PC-3 (cell line): ENCODE results near the gene GPC5. TPM values are rescaled to one million over a fixed set of nuclear protein-coding genes. Genes with fewer than 3 reads are reported as not detected.

Experiments used
- ATAC-seq: fragments of 200-7000 bp; cut with Tn5 transposase; 2 replicates; pipeline ENCODE4 v1.9.1; 2020; ENCODE audit warnings: mild to moderate bottlenecking, moderate library complexity
- BruUV-seq: library from RNA; stranded (reverse); fragments of 400-500 nt; replicated peaks from 2 replicates; lab custom pipeline; 2021; lab: Mats Ljungman, UMichigan
- CTCF ChIA-PET: fragments of 300-600 bp; sonication (Branson Sonifier 250); formaldehyde crosslinking; loops from one replicate; lab custom pipeline; 2022; ENCODE audit warnings: antibody characterized with exemption; lab: Charles Lee
- POLR2A ChIA-PET: fragments of 300-600 bp; sonication (Branson Sonifier 250); formaldehyde crosslinking; loops from one replicate; lab custom pipeline; 2022; ENCODE audit warnings: antibody characterized with exemption; ENCODE audit not compliant: unreplicated experiment; lab: Charles Lee
- DNase-seq: peaks from one replicate; pipeline ENCODE4 v3.0.0-alpha.2; 2015
- H2AFZ ChIP-seq: fragments of 300-600 bp; sonication (generic); 2 replicates; pipeline ENCODE4 v1.6.0; 2016; ENCODE audit warnings: antibody characterized with exemption, low read length
- H3F3A ChIP-seq: fragments of 300-600 bp; sonication (generic); one replicate; pipeline ENCODE4 v1.6.0; 2017; ENCODE audit warnings: antibody characterized with exemption, low read length, control low read depth, mild to moderate bottlenecking; ENCODE audit not compliant: unreplicated experiment
- H3K27ac ChIP-seq: fragments of 300-600 bp; sonication (generic); 2 replicates; pipeline ENCODE4 v1.5.1; 2016; ENCODE audit warnings: mild to moderate bottlenecking, low read length
- H3K27me3 ChIP-seq: fragments of 300-600 bp; sonication (generic); 2 replicates; pipeline ENCODE4 v1.6.1; 2016; ENCODE audit warnings: low read length, mixed read lengths
- H3K36me3 ChIP-seq: fragments of 300-600 bp; sonication (generic); 2 replicates; pipeline ENCODE4 v1.6.1; 2016; ENCODE audit warnings: low read depth, mixed run types, low read length, mixed read lengths
- H3K4me1 ChIP-seq: fragments of 300-600 bp; sonication (generic); 2 replicates; pipeline ENCODE4 v1.5.1; 2016; ENCODE audit warnings: low read length; ENCODE audit not compliant: insufficient read depth
- H3K4me2 ChIP-seq: fragments of 300-600 bp; sonication (generic); 2 replicates; pipeline ENCODE4 v1.6.0; 2016; ENCODE audit warnings: low read length
- H3K4me3 ChIP-seq: fragments of 300-600 bp; sonication (generic); 2 replicates; pipeline ENCODE4 v1.5.1; 2016; ENCODE audit warnings: mild to moderate bottlenecking, low read length, mixed read lengths
- H3K79me2 ChIP-seq: fragments of 300-600 bp; sonication (generic); 2 replicates; pipeline ENCODE4 v1.6.1; 2017; ENCODE audit warnings: low read length, mixed read lengths
- H3K9ac ChIP-seq: fragments of 300-600 bp; sonication (generic); 2 replicates; pipeline ENCODE4 v1.6.0; 2016; ENCODE audit warnings: mild to moderate bottlenecking, low read length
- H3K9me2 ChIP-seq: fragments of 300-600 bp; sonication (generic); replicated peaks from 2 replicates; pipeline ENCODE4 v1.6.1; 2016; ENCODE audit warnings: mixed run types, low read length, mixed read lengths
- H3K9me3 ChIP-seq: fragments of 300-600 bp; sonication (generic); 2 replicates; pipeline ENCODE4 v1.6.1; 2016; ENCODE audit warnings: low read length, mixed read lengths
- H4K20me1 ChIP-seq: fragments of 300-600 bp; sonication (generic); 2 replicates; pipeline ENCODE4 v1.6.1; 2016; ENCODE audit warnings: low read length, mixed read lengths
- CTCF ChIP-seq: fragments of 300-600 bp; sonication (generic); conservative IDR thresholded peaks from 2 replicates; pipeline ENCODE4 v1.5.1; 2017; ENCODE audit warnings: antibody characterized with exemption, low read depth, mild to moderate bottlenecking, low read length
- EZH2 ChIP-seq: fragments of 300-600 bp; sonication (generic); IDR thresholded peaks from one replicate; pipeline ENCODE4 v1.6.1; 2017; ENCODE audit warnings: antibody characterized with exemption, mild to moderate bottlenecking, low read length; ENCODE audit not compliant: unreplicated experiment
- EZH2phosphoT487 ChIP-seq: fragments of 300-600 bp; sonication (generic); IDR thresholded peaks from 2 replicates; pipeline ENCODE4 v1.6.1; 2018; ENCODE audit warnings: mild to moderate bottlenecking, antibody characterized with exemption, low read length, borderline replicate concordance
- intact Hi-C: fragments of 100-400 bp; cut with micrococcal nuclease; formaldehyde crosslinking; loops from 2 replicates; pipeline ENCODE4 v1.9.0; 2023
- total RNA-seq: library from RNA; depleted of rRNA; stranded (reverse); fragments of >200 nt; gene quantifications from 2 replicates; pipeline ENCODE4 v1.2.3, GENCODE V29; 2014

GPC5 gene
- total RNA-seq, 1 experiment from 2014 or later = not detected

- CTCF ChIA-PET = no interaction called here
- ATAC-seq (no peak), DNase-seq (no peak)
- H3K27me3 ChIP-seq = no peaks in the 10 kb centered on the region
- POLR2A ChIA-PET = no interaction called here
- intact Hi-C loops = no loop called here
- H3K27ac ChIP-seq = no peak overlapping the region
- H3F3A ChIP-seq = no peaks in the 10 kb centered on the region
- BruUV-seq = no TSS peak
- no peak overlapping the region for H3K9ac ChIP-seq
- TF ChIP-seq CTCF = no peak
- TF ChIP-seq EZH2phosphoT487 = no peak
- no peak for TF ChIP-seq EZH2
- no peaks in the 10 kb centered on the region for H3K36me3 ChIP-seq
- H3K4me3 ChIP-seq = no peak overlapping the region
- no peaks in the 10 kb centered on the region for H3K9me2 ChIP-seq
- no peaks in the 10 kb centered on the region for H4K20me1 ChIP-seq
- H3K4me2 ChIP-seq = no peak overlapping the region
- H3K4me1 ChIP-seq = peaks cover 3% of the 10 kb centered on the region; the same call in 1 of the 2 replicates
- no peaks in the 10 kb centered on the region for H3K79me2 ChIP-seq
- 0 out of 2 replicates have a peak, but pooled peaks cover 5% of the 10 kb centered on the region for H3K9me3 ChIP-seq
- no peak overlapping the region for H2AFZ ChIP-seq
Measured at GRCh38 chr13:92807966-92808365, 1409.5 kb downstream of the GPC5 start.

GRCh38 chr13:92821324-92821723 is 1422.9 kb downstream of the GPC5 start:
- no peak for ATAC-seq
- CTCF ChIA-PET = no interaction called here

More at GRCh38 chr13:92821324-92821723, 1422.9 kb downstream of the GPC5 start:
- POLR2A ChIA-PET = no interaction called here
- no peaks in the 10 kb centered on the region for H3K9me3 ChIP-seq
- H3K4me3 ChIP-seq = no peak overlapping the region
- no peaks in the 10 kb centered on the region for H4K20me1 ChIP-seq
- BruUV-seq = no TSS peak
- H3K4me2 ChIP-seq = no peak overlapping the region
- intact Hi-C loops = no loop called here
- DNase-seq = no peak
- no peaks in the 10 kb centered on the region for H3K9me2 ChIP-seq
- H3K79me2 ChIP-seq = no peaks in the 10 kb centered on the region
- H3F3A ChIP-seq = no peaks in the 10 kb centered on the region
- H3K4me1 ChIP-seq = no peaks in the 10 kb centered on the region
- no peak overlapping the region for H2AFZ ChIP-seq
- H3K36me3 ChIP-seq = no peaks in the 10 kb centered on the region
- H3K27me3 ChIP-seq = no peaks in the 10 kb centered on the region
- H3K9ac ChIP-seq = no peak overlapping the region
- TF ChIP-seq EZH2phosphoT487 (no peak), EZH2 (no peak), CTCF (no peak)
- H3K27ac ChIP-seq = no peak overlapping the region
